GM06990 (cell line): ENCODE measurements around the gene NUP188.
A peak's percentile ranks its signal among the peaks of the same experiment; 100 is the strongest.

Experiments
- DNase-seq: peaks from one replicate; pipeline ENCODE4 v3.0.0-alpha.2; 2011; ENCODE audit not compliant: insufficient read length; ENCODE audit errors: extremely low read depth
- H3K27me3 ChIP-seq: replicated peaks from 2 replicates; pipeline ENCODE4 v1.6.0; 2011; ENCODE audit warnings: low read length; ENCODE audit not compliant: control insufficient read depth, insufficient read depth
- H3K36me3 ChIP-seq: 2 replicates; pipeline ENCODE4 v1.5.1; 2011; ENCODE audit warnings: low read length; ENCODE audit not compliant: control insufficient read depth, insufficient read depth
- H3K4me3 ChIP-seq: replicated peaks from 2 replicates; pipeline ENCODE4 v1.5.1; 2011; ENCODE audit warnings: low read depth, mild to moderate bottlenecking, control low read depth, low read length
- TF ChIP-seq, protein P1 (sequence below): IDR thresholded peaks from 2 replicates; pipeline ENCODE4 v1.5.1; 2011; ENCODE audit warnings: low read length, control low read depth, mild to moderate bottlenecking, inconsistent platforms; ENCODE audit not compliant: insufficient read depth, poor library complexity, severe bottlenecking

Gene NUP188

DNA sequence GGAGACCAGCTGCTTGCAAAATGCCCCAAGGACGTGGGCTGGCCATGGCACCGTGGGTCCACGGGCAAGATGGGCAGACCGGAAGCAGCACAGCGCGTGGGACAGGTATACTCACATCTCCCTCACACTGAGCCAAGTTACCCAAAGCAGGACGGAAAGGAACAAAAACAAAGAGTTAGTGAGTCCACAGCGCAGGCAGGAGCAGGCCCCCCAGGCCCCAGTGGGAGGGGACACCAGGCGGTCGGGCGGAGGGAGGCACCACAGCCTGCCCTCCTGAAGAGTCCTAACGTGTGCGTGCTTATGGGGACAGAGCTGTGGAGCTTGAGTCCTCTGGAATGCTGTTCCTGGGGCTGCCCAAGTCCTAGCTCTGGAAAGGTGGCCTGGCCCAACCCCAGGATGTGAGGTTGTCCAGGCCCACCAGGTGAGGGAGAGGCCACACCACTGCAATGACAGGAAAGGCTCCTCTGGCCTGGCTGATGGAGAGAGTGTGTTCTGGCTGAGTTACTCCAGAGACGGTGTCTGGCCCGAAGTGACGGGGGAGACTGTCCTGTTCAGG lies 65.5 kb downstream of the NUP188 start:
- TF ChIP-seq, protein P1, sequence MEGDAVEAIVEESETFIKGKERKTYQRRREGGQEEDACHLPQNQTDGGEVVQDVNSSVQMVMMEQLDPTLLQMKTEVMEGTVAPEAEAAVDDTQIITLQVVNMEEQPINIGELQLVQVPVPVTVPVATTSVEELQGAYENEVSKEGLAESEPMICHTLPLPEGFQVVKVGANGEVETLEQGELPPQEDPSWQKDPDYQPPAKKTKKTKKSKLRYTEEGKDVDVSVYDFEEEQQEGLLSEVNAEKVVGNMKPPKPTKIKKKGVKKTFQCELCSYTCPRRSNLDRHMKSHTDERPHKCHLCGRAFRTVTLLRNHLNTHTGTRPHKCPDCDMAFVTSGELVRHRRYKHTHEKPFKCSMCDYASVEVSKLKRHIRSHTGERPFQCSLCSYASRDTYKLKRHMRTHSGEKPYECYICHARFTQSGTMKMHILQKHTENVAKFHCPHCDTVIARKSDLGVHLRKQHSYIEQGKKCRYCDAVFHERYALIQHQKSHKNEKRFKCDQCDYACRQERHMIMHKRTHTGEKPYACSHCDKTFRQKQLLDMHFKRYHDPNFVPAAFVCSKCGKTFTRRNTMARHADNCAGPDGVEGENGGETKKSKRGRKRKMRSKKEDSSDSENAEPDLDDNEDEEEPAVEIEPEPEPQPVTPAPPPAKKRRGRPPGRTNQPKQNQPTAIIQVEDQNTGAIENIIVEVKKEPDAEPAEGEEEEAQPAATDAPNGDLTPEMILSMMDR, result no peak
- DNase-seq, result no peak
- Histone ChIP-seq H3K36me3 (peaks cover 17% of the 10 kb centered on the region), H3K4me3 (no peak overlapping the region), H3K27me3 (no peaks in the 10 kb centered on the region)

DNA sequence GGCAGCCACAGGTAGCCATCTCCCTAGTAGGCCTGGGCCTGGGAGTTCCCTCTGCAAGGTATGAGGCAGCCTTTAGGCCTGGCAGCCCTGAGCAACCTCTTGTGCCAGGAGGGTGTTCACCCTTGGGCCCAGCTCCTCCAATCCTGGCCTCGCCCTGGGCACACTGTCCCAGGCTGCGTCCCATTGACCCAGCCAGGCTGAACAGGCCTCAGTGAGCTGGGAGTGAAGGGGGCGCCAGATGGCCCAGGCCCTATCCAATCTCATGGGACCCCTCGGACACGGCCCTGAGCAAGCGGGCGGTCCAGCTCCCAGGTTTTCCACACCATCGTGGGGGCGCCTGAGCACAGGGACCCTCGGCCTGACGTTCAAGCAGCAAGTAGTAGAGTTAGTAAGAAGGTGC lies 66.2 kb downstream of the NUP188 start:
- H3K4me3 ChIP-seq, result no peak overlapping the region
- no peaks in the 10 kb centered on the region for H3K27me3 ChIP-seq
- H3K36me3 ChIP-seq, result peaks cover 12% of the 10 kb centered on the region
- TF ChIP-seq, protein P1, result no peak
- no peak for DNase-seq

DNA sequence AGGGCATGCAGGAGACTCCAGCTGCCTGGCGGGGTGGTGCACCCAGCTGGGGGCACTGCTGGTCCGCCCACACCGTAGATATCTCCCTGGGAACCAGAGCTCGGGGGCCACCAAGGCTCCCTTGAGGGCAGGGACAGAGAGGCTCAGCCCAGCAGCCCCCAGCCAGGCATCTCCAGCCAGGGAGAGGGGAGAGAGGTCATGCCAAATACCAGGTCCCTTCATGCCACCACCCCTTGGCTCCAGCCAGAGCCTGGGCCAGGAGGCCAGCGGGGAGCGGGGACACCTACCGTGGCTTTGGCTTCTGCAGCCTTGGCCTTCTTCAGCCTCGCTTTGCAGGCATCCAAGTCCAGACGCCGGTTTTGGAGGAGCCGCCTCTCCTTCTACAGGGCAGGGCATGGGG lies 66.6 kb downstream of the NUP188 start:
- Histone ChIP-seq H3K27me3 (no peaks in the 10 kb centered on the region), H3K4me3 (no peak overlapping the region), H3K36me3 (peaks cover 11% of the 10 kb centered on the region)
- DNase-seq, result no peak
- TF ChIP-seq, protein P1, result no peak

DNA sequence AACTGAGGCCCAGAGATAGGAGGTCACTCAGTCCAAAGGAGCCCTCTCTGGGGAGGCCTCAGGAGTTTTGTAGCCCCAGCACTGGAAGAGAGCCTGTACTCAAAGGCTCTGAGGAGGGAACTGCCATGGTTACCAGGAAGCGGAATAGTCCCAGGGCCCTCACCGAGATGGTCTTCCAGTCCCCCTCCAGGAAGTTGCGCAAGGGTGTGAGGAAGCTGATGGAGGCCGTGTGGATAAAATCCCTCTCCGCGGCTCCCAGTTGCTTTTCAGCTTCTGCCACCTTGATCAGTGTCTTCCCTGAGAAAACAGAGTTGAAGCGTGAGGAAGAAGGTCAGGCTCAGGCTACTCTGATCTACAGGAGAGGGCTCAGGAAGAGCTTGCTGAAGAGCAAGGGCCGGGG lies 67.1 kb downstream of the NUP188 start:
- Histone ChIP-seq H3K36me3 (peaks cover 11% of the 10 kb centered on the region), H3K4me3 (no peak overlapping the region), H3K27me3 (no peaks in the 10 kb centered on the region)
- TF ChIP-seq, protein P1, result no peak
- no peak for DNase-seq

DNA sequence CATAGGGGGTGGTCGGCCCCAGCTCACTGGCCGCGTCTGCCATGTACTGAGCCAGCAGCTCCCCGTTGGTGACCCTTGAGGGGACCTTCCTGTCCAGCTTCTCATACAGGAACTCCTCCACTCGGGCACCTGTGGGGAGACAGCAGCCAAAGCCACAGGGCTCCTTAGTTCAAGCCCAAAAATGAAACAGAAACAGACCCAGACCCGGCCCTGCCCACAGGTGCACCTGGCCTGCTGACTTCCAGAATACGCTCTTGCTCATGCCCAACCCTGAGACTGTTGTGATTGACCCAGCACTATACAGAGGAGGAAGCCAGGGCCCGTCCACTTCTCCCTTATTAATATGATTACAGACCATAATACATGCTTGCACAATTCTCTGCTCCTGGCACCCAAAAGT lies 73.6 kb downstream of the NUP188 start:
- H3K27me3 ChIP-seq, result no peaks in the 10 kb centered on the region
- H3K36me3 ChIP-seq, result no peaks in the 10 kb centered on the region; the same call in none of the 2 replicates
- TF ChIP-seq, protein P1, result no peak
- peak overlapping the region; percentile 14; the same call in 1 of the 2 replicates for H3K4me3 ChIP-seq
- DNase-seq, result no peak

DNA sequence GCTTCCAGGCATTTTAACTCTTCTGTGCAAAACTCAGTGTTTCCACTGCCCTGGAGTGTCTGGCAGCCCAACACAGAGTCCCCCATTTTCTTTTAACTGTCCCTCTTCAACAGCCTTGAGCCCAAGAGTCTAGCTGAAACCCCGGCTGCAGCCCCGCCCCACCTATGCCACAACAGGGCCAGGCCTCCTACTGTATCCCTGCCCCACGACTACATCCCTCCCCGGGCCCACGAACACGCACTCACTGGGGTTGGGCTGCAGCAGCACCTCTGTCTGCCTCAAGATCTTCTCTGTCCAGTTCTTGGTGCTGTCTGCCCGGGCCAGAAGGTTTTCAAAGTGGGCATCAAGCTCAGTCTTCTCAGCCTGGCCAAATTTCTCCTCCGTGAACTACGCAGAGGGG lies 74.5 kb downstream of the NUP188 start:
- no peak for DNase-seq
- no peaks in the 10 kb centered on the region for H3K27me3 ChIP-seq
- no peaks in the 10 kb centered on the region; the same call in none of the 2 replicates for H3K36me3 ChIP-seq
- TF ChIP-seq, protein P1, result no peak
- H3K4me3 ChIP-seq, result no peak overlapping the region
